ENCODE results near the gene STK32A. TPM values are rescaled to one million over a fixed set of nuclear protein-coding genes. Genes with fewer than 3 reads are reported as not detected.
"Not testable (repeated sequence)": the region's sequence is repeated elsewhere in the genome, so short reads cannot be mapped to it uniquely, and the experiment has no call there.

The STK32A gene
- total RNA-seq, 1 donor from 2014 or later = 0.13 TPM

- no peak for DNase-seq (ENCODE audit: low read depth in 2 of 2)
Measured at GRCh38 chr5:147344861-147345260, 110.0 kb downstream of the STK32A start.

- DNase-seq (ENCODE audit: low read depth in 2 of 2) = no peak
Measured at GRCh38 chr5:147346006-147346561, 111.3 kb downstream of the STK32A start.

GRCh38 chr5:147348046-147348445 is 113.2 kb downstream of the STK32A start:
- no peak for DNase-seq (ENCODE audit: low read depth in 2 of 2)

GRCh38 chr5:147348451-147348850 is 113.6 kb downstream of the STK32A start:
- no peak for DNase-seq (ENCODE audit: low read depth in 2 of 2)

GRCh38 chr5:147349241-147349640 is 114.4 kb downstream of the STK32A start:
- DNase-seq (ENCODE audit: low read depth in 2 of 2) = no peak

GRCh38 chr5:147359101-147359500 is 124.3 kb downstream of the STK32A start:
- no peak for DNase-seq (ENCODE audit: low read depth in 2 of 2)

- DNase-seq (ENCODE audit: low read depth in 2 of 2) = no peak
Measured at GRCh38 chr5:147359581-147359980, 124.8 kb downstream of the STK32A start.

GRCh38 chr5:147360816-147361215 is 126.0 kb downstream of the STK32A start:
- no peak for DNase-seq (ENCODE audit: low read depth in 2 of 2)

- no peak for DNase-seq (ENCODE audit: low read depth in 2 of 2)
Measured at GRCh38 chr5:147361441-147362175, 126.8 kb downstream of the STK32A start.

- DNase-seq (ENCODE audit: low read depth in 2 of 2) = not testable (repeated sequence)
Measured at GRCh38 chr5:147367381-147367780, 132.6 kb downstream of the STK32A start.

- DNase-seq (ENCODE audit: low read depth in 2 of 2) = peak in 1 of 2 donors; percentile 32
Measured at GRCh38 chr5:147369742-147370374, 135.0 kb downstream of the STK32A start.

GRCh38 chr5:147371290-147371689 is 136.5 kb downstream of the STK32A start:
- DNase-seq (ENCODE audit: low read depth in 2 of 2) = no peak

GRCh38 chr5:147372191-147372590 is 137.4 kb downstream of the STK32A start:
- DNase-seq (ENCODE audit: low read depth in 2 of 2) = no peak

- DNase-seq (ENCODE audit: low read depth in 2 of 2) = no peak
Measured at GRCh38 chr5:147373328-147373727, 138.5 kb downstream of the STK32A start.

GRCh38 chr5:147375151-147375550 is 140.3 kb downstream of the STK32A start:
- DNase-seq (ENCODE audit: low read depth in 2 of 2) = no peak

- no peak for DNase-seq (ENCODE audit: low read depth in 2 of 2)
Measured at GRCh38 chr5:147377682-147378081, 142.9 kb downstream of the STK32A start.

GRCh38 chr5:147381555-147381954 is 146.7 kb downstream of the STK32A start:
- no peak for DNase-seq (ENCODE audit: low read depth in 2 of 2)

- DNase-seq (ENCODE audit: low read depth in 2 of 2) = no peak
Measured at GRCh38 chr5:147382776-147383175, 147.9 kb downstream of the STK32A start.

GRCh38 chr5:147384346-147385193 is 149.7 kb downstream of the STK32A start:
- DNase-seq (ENCODE audit: low read depth in 2 of 2) = no peak

- DNase-seq (ENCODE audit: low read depth in 2 of 2) = no peak
Measured at GRCh38 chr5:147387109-147387508, 152.3 kb downstream of the STK32A start.

- DNase-seq (ENCODE audit: low read depth in 2 of 2) = no peak
Measured at GRCh38 chr5:147388184-147389108, 153.6 kb downstream of the STK32A start.
